ENCODE results near the gene CHMP6. TPM values are rescaled to one million over a fixed set of nuclear protein-coding genes. Genes with fewer than 3 reads are reported as not detected.
"Not testable (repeated sequence)": the region's sequence is repeated elsewhere in the genome, so short reads cannot be mapped to it uniquely, and the experiment has no call there.

Gene CHMP6
- polyA plus RNA-seq, 1 donor from 2014 or later, result 35.1 TPM

GRCh38 chr17:81029859-81030258 lies 38.2 kb downstream of the CHMP6 start:
- TF ChIP-seq POLR2AphosphoS5 (IDR thresholded peaks at IDR 0.05) (no peak), RAD21 (conservative IDR thresholded peaks at IDR 0.05) (no peak), EP300 (conservative IDR thresholded peaks at IDR 0.05; ENCODE audit: poor library complexity, severe bottlenecking) (no peak), REST (IDR thresholded peaks at IDR 0.05; ENCODE audit: borderline replicate concordance) (no peak), EZH2 (IDR thresholded peaks at IDR 0.05; ENCODE audit: borderline replicate concordance, insufficient read depth, low read length, poor library complexity, severe bottlenecking) (no peak), MXI1 (conservative IDR thresholded peaks at IDR 0.05; ENCODE audit: poor library complexity, severe bottlenecking) (no peak), SMC3 (conservative IDR thresholded peaks at IDR 0.05; ENCODE audit: poor library complexity) (no peak), CTCF (IDR thresholded peaks at IDR 0.05; ENCODE audit: poor library complexity, severe bottlenecking) (no peak), TAF1 (IDR thresholded peaks at IDR 0.05; ENCODE audit: low read depth) (no peak)
- no peak overlapping the region for H3K9ac ChIP-seq (ENCODE audit: low read length)
- H3K36me3 ChIP-seq (ENCODE audit: insufficient read depth, low read length), result no peaks in the 10 kb centered on the region
- H3K4me2 ChIP-seq (ENCODE audit: low read length), result no peak overlapping the region
- peaks cover 15% of the 10 kb centered on the region for H3K79me2 ChIP-seq (replicated peaks; ENCODE audit: insufficient read depth, low read length)
- no peaks in the 10 kb centered on the region for H3K9me3 ChIP-seq (ENCODE audit: low read length)
- H2AFZ ChIP-seq (ENCODE audit: low read depth, low read length), result no peak overlapping the region
- H3F3A ChIP-seq (ENCODE audit: insufficient read depth, low read length, poor library complexity, severe bottlenecking), result no peaks in the 10 kb centered on the region
- H3K4me3 ChIP-seq (ENCODE audit: low read length), result no peak overlapping the region
- no peaks in the 10 kb centered on the region for H3K9me2 ChIP-seq (ENCODE audit: insufficient read depth, low read length)
- H3K27me3 ChIP-seq (ENCODE audit: insufficient read depth, low read depth, low read length), result no peaks in the 10 kb centered on the region
- H3K27ac ChIP-seq (ENCODE audit: low read length), result no peak overlapping the region
- H4K20me1 ChIP-seq (ENCODE audit: insufficient read depth), result no peaks in the 10 kb centered on the region

GRCh38 chr17:81030312-81030711 lies 38.7 kb downstream of the CHMP6 start:
- H3K9me2 ChIP-seq (ENCODE audit: insufficient read depth, low read length); H3K36me3 ChIP-seq (ENCODE audit: insufficient read depth, low read length); H3K4me2 ChIP-seq (ENCODE audit: low read length); H2AFZ ChIP-seq (ENCODE audit: low read depth, low read length); H3F3A ChIP-seq (ENCODE audit: insufficient read depth, low read length, poor library complexity, severe bottlenecking); H3K27me3 ChIP-seq (ENCODE audit: insufficient read depth, low read depth, low read length); H3K4me3 ChIP-seq (ENCODE audit: low read length); H3K27ac ChIP-seq (ENCODE audit: low read length); H4K20me1 ChIP-seq (ENCODE audit: insufficient read depth); H3K9ac ChIP-seq (ENCODE audit: low read length); H3K9me3 ChIP-seq (ENCODE audit: low read length): not testable (repeated sequence)
- peaks cover 15% of the 10 kb centered on the region for H3K79me2 ChIP-seq (replicated peaks; ENCODE audit: insufficient read depth, low read length)

All from neural cell (in vitro differentiated cells).